GM20431 (cell line): ENCODE results near the gene SMARCD2.
"Not testable (repeated sequence)": the region's sequence is repeated elsewhere in the genome, so short reads cannot be mapped to it uniquely, and the experiment has no call there.

ENCODE experiments used
- in situ Hi-C: fragments of 300-500 bp; cut with MseI, MboI; formaldehyde crosslinking; loops from one replicate; pipeline ENCODE4 v1.15.0; 2020; ENCODE audit warnings: low sequenced_read_pairs; ENCODE audit not compliant: unreplicated experiment

SMARCD2 gene

DNA sequence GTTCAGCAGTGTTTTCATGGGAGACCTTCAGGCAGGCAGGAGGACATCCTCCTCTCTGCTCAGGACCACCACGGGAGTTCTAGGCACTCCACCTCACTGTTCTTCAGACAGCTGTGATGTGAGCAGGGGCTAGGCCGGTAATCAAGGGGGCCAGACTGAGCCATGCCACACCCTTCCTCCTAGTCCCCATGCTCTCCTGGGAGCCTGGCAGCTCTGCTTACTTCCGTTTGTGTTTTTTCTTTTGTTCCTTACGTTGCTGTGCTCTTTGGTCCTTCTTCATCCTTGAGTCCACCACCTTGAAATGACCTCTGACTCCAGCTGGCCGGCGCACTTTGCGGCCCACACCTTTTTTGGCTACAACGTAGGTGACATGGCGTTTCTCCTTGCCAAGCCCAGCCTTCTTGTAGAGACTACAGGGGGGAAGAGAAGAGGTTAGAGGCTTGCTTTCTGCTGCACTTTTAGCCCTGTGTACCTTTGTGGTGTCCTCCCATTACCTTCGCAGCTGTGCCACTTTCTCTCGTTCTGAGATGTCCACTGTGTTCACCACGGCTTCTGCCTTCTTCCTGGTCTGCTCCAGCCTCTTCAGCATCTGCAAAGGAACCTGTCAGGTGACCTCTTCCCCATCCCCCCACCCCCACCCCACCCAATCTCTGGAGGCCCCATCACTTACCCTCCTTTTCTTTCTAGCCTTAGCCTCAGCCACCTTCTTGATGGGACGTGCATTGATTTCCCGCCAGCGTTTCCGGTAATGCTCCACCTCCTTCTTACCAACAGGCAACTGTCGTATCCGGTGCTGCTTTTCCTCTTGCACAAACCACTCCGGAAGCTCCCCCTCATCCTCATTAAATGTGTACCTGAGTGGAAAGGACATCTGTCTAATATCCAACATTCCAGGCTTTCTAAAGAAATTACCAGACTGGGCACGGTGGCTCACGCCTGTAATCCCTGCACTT, 22.6 kb downstream of the SMARCD2 start:
- in situ Hi-C loops = no loop called here

- in situ Hi-C loops = no loop called here
Observed at GRCh38 chr17:63819131-63819530, 23.4 kb downstream of the SMARCD2 start.

DNA sequence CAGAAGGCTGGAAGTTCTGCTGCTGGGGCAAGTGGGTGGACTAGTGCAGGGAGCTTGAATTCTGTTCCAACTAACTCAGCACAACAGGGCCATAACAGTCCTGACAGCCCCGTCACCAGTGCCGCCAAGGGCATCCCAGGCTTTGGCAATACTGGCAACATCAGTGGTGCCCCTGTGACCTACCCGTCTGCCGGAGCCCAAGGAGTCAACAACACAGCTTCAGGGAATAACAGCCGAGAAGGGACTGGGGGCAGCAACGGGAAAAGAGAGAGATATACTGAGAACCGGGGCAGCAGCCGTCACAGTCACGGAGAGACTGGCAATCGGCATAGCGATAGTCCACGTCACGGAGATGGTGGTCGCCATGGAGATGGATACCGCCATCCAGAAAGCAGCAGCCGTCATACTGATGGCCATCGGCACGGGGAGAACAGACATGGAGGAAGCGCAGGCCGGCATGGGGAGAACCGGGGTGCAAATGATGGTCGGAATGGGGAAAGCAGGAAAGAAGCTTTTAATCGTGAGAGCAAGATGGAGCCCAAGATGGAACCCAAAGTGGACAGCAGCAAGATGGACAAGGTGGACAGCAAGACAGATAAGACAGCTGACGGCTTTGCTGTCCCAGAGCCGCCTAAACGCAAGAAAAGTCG, 24.6 kb downstream of the SMARCD2 start:
- in situ Hi-C loops = no loop called here

- in situ Hi-C loops = no loop called here
Observed at GRCh38 chr17:63816669-63817068, 25.8 kb downstream of the SMARCD2 start.

DNA sequence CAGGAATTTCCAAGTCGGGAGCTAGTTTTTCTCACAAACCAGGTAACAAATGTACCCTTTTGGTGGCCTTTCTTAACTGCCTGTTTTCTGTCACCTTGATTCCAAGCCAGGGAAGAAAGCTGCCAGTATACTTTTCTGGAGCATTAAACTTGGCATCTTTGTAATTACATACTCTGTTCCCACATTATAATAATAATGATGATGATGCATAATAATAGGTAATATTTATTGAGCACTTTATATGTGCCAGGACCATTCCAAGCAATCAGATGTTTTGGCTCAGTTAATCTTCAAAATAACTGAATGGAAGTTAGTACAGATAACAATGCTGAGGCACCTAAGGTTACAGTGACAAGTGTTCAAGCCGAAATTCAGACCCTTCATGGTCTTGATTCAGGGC, 26.4 kb downstream of the SMARCD2 start:
- in situ Hi-C loops = no loop called here

DNA sequence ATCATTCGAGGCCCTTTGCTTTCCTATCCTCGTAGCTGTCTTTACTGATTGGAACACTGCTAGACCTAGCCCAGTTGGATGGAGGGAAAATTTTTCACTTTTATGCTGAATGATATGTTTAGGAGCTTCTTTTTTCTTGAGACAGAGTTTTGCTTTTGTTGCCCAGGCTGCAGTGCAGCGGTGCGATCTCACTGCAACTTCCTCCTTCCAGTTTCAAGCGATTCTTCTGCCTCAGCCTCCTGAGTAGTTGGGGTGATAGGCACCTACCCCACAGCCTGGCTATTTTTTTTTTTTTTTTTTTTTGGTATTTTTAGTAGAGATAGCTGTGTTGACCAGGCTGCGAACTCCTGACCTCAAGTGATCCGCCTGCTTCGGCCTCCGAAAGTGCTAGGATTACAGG, 32.5 kb downstream of the SMARCD2 start:
- in situ Hi-C loops = no loop called here

DNA sequence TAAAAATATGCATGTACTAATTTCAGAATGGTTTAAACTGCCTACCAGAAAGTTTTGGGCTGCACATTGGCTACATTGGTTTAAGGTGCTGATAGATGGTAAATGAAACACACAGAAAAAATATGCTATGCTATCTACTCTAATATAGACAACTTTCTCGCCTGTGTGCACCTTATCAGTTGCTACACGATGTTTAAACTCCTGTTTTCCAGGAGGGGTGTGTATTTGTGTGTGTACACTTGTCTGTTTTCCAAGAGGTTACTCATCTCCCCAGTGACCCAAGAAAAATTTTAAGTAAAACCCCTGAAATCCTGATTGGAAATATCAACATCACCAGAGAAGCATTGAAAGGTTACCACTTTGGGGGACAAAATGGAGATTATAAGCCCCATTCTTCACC, 36.9 kb downstream of the SMARCD2 start:
- in situ Hi-C loops = no loop called here

GRCh38 chr17:63804328-63804727, 38.2 kb downstream of the SMARCD2 start:
- in situ Hi-C loops = no loop called here

DNA sequence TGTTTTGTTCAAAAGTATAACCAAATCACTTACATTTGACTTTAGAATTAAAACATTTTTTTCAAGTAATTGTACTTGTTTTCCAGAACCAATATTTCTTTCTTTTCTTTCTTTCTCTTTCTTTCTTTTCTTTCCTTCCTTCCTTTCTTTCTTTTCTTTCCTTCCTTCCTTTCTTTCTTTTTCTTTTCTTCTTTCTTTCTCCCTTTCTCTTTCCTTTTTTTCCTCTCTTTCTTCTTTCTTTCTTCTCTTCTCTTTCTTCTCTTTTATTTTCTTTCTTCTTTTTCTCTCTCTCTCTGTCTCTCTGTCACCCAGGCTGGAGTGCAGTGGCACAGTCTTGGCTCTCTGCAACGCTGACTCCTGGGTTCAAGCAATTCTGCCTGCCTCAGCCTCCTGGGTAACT, 41.7 kb downstream of the SMARCD2 start:
- in situ Hi-C loops = no loop called here

GRCh38 chr17:63798572-63799106, 43.8 kb downstream of the SMARCD2 start:
- in situ Hi-C loops = no loop called here

GRCh38 chr17:63796375-63796774, 46.1 kb downstream of the SMARCD2 start:
- in situ Hi-C loops = not testable (repeated sequence)

DNA sequence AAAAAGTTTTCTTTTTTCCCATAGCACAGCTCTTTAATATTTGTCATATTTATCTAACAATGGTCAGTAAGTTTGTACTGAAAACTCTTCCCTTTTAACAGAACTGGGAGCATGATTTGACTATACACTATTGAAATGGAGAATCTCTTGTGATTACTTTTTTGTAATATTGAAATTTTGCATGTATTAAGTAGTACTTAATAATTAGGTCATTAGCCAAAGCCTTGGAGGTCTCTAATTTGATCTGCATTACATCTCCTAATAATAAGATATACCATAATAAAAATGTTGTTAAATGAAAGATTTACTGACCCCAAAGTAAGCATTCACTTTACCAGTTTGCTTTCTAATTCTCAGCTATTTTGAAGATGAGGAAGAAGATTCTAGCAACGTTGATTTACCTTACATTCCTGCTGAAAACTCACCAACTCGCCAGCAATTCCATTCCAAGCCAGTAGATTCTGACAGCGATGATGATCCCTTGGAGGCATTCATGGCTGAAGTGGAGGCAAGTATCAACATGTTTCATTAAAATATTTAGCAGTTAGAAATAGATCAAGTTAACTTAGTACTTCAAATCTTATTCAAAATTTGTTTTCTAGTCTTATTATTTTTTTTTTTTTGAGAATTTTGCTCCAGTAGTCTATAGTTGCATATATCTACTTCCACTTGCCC, 50.3 kb downstream of the SMARCD2 start:
- in situ Hi-C loops = no loop called here

- in situ Hi-C loops = no loop called here
Observed at GRCh38 chr17:63790057-63790456, 52.4 kb downstream of the SMARCD2 start.

- in situ Hi-C loops = no loop called here
Observed at GRCh38 chr17:63786971-63787711, 55.3 kb downstream of the SMARCD2 start.

GRCh38 chr17:63786117-63786516, 56.4 kb downstream of the SMARCD2 start:
- in situ Hi-C loops = no loop called here

- in situ Hi-C loops = no loop called here
Observed at GRCh38 chr17:63785556-63785955, 56.9 kb downstream of the SMARCD2 start.

DNA sequence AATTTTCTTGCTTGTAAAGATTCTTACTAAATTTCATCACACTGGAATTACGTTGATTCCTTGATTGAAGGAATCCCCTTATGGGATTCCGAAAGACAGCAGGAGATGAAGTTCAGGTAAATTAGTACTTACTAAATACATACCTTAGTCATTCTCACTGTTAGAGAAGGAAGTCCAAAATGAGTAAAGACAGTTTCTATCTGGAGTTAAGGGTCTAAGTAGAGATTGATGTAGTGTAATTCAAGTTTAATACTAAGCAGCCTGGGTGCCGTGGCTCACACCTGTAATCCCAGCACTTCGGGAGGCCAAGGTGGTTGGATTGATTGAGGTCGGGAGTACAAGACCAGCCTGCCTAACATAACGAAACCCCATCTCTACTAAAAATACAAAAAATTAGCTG, 59.0 kb downstream of the SMARCD2 start:
- in situ Hi-C loops = no loop called here
